ENCODE measurements around the gene ZNF516. TPM values are rescaled to one million over a fixed set of nuclear protein-coding genes. Genes with fewer than 3 reads are reported as not detected.
A peak's percentile ranks its signal among the peaks of the same experiment; 100 is the strongest.

Gene ZNF516
- total RNA-seq, 4 donors from 2014 or later: 20.5 to 55.4 (median 22.4) TPM

GRCh38 chr18:76399613-76400391 lies 95.2 kb downstream of the ZNF516 start:
- H3K36me3 ChIP-seq: no peaks in the 10 kb centered on the region
- H3K9me3 ChIP-seq: no peaks in the 10 kb centered on the region
- H3K4me1 ChIP-seq: peaks cover 18% of the 10 kb centered on the region
- H3K27me3 ChIP-seq: no peaks in the 10 kb centered on the region
- WGBS: 89% methylated on average over 12 of the region's 14 CpGs
- no peak overlapping the region for H3K27ac ChIP-seq
- peak in 1 of 2 donors; percentile 49 for DNase-seq (ENCODE audit: low spot score in 2 of 2)
- no peak overlapping the region for H3K4me3 ChIP-seq
- no peak for TF ChIP-seq POLR2A (IDR thresholded peaks at IDR 0.05)
- TF ChIP-seq EP300 (IDR thresholded peaks at IDR 0.05): no peak
- TF ChIP-seq POLR2AphosphoS5 (IDR thresholded peaks at IDR 0.05): no peak
- TF ChIP-seq CTCF (IDR thresholded peaks at IDR 0.05): no peak

- peak overlapping the region; percentile 62 for H3K27ac ChIP-seq
- H3K27me3 ChIP-seq: no peaks in the 10 kb centered on the region
- TF ChIP-seq CTCF (IDR thresholded peaks at IDR 0.05) (peak; percentile 93 to 97), POLR2AphosphoS5 (IDR thresholded peaks at IDR 0.05) (peak in 1 of 3 donors; percentile 27), POLR2A (IDR thresholded peaks at IDR 0.05) (no peak), EP300 (IDR thresholded peaks at IDR 0.05) (no peak)
- no peaks in the 10 kb centered on the region for H3K36me3 ChIP-seq
- DNase-seq (ENCODE audit: low spot score in 2 of 2): peak; percentile 90 to 91
- H3K4me3 ChIP-seq: no peak overlapping the region
- no peaks in the 10 kb centered on the region for H3K9me3 ChIP-seq
- H3K4me1 ChIP-seq: peaks cover 20% of the 10 kb centered on the region
- 13% methylated on average over 14 of the region's 14 CpGs for WGBS
These were observed 96.0 kb downstream of the ZNF516 start for GRCh38 chr18:76398896-76399612.

DNA sequence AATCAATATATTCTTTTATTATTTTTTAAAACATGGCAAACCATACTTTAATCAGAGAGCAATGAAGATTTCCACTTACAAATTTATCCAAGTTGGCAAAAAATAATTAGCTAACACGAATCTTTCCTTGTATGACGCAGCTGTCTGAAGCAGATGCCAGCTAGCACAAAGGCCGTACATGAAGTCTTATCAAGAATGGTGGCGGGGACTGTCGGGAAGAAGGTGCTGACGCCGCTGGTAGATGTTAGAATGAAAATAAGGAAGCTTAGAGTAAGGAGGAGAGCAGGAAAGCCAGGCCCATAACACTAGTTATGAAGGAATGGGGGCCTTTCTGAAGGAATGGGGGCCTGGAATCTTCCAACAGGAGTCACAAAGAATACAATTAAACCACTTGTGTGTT lies 96.7 kb downstream of the ZNF516 start:
- Histone ChIP-seq H3K4me3 (no peak overlapping the region), H3K36me3 (no peaks in the 10 kb centered on the region), H3K27ac (peak overlapping the region; percentile 62), H3K4me1 (peaks cover 20% of the 10 kb centered on the region), H3K9me3 (no peaks in the 10 kb centered on the region), H3K27me3 (no peaks in the 10 kb centered on the region)
- 72% methylated on average over 7 of the region's 7 CpGs for WGBS
- peak in 1 of 2 donors; percentile 47 for DNase-seq (ENCODE audit: low spot score in 2 of 2)
- TF ChIP-seq CTCF (IDR thresholded peaks at IDR 0.05) (no peak), EP300 (IDR thresholded peaks at IDR 0.05) (no peak), POLR2A (IDR thresholded peaks at IDR 0.05) (no peak), POLR2AphosphoS5 (IDR thresholded peaks at IDR 0.05) (no peak)

DNA sequence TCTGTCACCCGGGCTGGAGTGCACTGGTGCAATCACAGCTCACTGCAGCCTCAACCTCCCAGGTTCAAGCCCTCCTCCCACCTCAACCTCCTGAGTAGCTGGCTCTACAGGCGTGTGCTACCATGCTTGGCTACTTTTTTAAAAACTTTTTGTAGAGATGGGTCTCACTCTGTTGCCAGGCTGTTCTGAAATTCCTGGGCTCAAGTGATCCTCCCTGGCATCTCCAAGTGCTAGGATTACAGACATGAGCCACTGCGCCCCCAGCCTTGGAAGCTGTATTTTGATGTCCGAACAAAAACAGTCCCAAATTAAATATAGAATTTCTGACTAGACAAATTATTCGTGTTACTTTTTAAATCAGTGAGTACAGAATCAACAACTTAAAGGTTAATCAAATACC lies 97.4 kb downstream of the ZNF516 start:
- peaks cover 20% of the 10 kb centered on the region for H3K4me1 ChIP-seq
- H3K36me3 ChIP-seq: no peaks in the 10 kb centered on the region
- H3K27ac ChIP-seq: no peak overlapping the region
- DNase-seq (ENCODE audit: low spot score in 2 of 2): no peak
- H3K9me3 ChIP-seq: no peaks in the 10 kb centered on the region
- no peak overlapping the region for H3K4me3 ChIP-seq
- WGBS: 83% methylated on average over 5 of the region's 5 CpGs
- H3K27me3 ChIP-seq: no peaks in the 10 kb centered on the region
- TF ChIP-seq CTCF (IDR thresholded peaks at IDR 0.05) (no peak), POLR2A (IDR thresholded peaks at IDR 0.05) (no peak), POLR2AphosphoS5 (IDR thresholded peaks at IDR 0.05) (no peak), EP300 (IDR thresholded peaks at IDR 0.05) (no peak)

DNA sequence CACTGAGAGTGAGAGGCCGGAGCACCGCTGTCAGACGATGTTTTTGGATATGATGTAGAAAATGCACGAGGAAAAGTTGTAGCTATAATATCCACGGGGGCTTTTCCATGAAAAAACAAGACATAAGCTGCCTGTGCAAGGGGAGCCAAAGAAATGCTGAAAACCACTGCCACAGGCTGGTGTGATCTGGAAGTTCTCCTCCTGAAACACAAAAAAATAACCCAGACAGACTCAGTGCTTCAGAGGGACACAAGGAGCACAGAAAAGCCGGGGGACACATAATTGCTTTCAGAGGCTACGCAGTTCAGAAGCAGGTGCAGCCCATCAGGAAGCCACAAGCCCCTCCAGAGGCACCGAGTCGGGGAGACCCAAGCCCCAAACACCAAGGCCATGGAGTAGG lies 98.2 kb downstream of the ZNF516 start:
- Histone ChIP-seq H3K4me3 (no peak overlapping the region), H3K9me3 (no peaks in the 10 kb centered on the region), H3K4me1 (peaks cover 26% of the 10 kb centered on the region), H3K27me3 (no peaks in the 10 kb centered on the region), H3K36me3 (no peaks in the 10 kb centered on the region), H3K27ac (no peak overlapping the region)
- TF ChIP-seq POLR2AphosphoS5 (IDR thresholded peaks at IDR 0.05): no peak
- no peak for TF ChIP-seq CTCF (IDR thresholded peaks at IDR 0.05)
- no peak for TF ChIP-seq EP300 (IDR thresholded peaks at IDR 0.05)
- no peak for TF ChIP-seq POLR2A (IDR thresholded peaks at IDR 0.05)
- DNase-seq (ENCODE audit: low spot score in 2 of 2): no peak
- WGBS: 83% methylated on average over 9 of the region's 9 CpGs
